ENCODE results near the gene NRCAM. TPM values are rescaled to one million over a fixed set of nuclear protein-coding genes. Genes with fewer than 3 reads are reported as not detected.

NRCAM gene
- total and polyA plus RNA-seq, 2 of the 8 experiments (the other 6 are each of a cell fraction or from before 2014, with no cell fraction given): 2.7 to 3.8 TPM

DNA sequence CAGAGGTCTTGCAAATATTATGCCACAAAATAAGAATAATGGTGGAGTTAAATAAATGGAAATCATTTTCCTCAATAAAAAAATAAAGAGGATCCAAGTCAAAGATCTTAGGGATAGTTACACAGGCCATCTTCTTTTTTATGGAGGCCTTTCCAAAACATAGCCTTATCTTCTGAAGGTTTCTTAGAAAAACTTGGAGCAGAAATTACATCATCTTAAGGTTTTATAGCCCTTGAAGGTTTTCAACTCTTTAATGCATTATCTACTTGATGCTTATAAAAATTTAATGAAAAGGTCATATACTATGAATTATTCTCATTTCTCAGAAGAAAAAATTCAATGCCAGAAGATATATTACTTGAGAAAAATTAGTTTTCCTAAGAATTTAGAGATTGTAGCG is 231.8 kb downstream of the NRCAM start (continued):
- TF ChIP-seq, protein P1, sequence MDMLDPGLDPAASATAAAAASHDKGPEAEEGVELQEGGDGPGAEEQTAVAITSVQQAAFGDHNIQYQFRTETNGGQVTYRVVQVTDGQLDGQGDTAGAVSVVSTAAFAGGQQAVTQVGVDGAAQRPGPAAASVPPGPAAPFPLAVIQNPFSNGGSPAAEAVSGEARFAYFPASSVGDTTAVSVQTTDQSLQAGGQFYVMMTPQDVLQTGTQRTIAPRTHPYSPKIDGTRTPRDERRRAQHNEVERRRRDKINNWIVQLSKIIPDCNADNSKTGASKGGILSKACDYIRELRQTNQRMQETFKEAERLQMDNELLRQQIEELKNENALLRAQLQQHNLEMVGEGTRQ (IDR thresholded peaks at IDR 0.05; ENCODE audit: low read length): no peak
- TF ChIP-seq CREB1 (IDR thresholded peaks at IDR 0.05) (no peak), NANOG (IDR thresholded peaks at IDR 0.05; ENCODE audit: insufficient read depth, low read depth, low read length, poor library complexity, severe bottlenecking) (no peak), CHD1 (IDR thresholded peaks at IDR 0.05; ENCODE audit: low read depth, low read length) (no peak), SRF (IDR thresholded peaks at IDR 0.05; ENCODE audit: low read depth, low read length) (no peak), KDM1A (IDR thresholded peaks at IDR 0.05; ENCODE audit: borderline replicate concordance, low read length) (no peak), BCL11A (IDR thresholded peaks at IDR 0.05; ENCODE audit: low read depth in 2 of 2, low read length in 2 of 2) (no peak), CTBP2 (IDR thresholded peaks at IDR 0.05; ENCODE audit: borderline replicate concordance, insufficient read depth, insufficient read length, low read length) (no peak)
- TF ChIP-seq, protein P2, sequence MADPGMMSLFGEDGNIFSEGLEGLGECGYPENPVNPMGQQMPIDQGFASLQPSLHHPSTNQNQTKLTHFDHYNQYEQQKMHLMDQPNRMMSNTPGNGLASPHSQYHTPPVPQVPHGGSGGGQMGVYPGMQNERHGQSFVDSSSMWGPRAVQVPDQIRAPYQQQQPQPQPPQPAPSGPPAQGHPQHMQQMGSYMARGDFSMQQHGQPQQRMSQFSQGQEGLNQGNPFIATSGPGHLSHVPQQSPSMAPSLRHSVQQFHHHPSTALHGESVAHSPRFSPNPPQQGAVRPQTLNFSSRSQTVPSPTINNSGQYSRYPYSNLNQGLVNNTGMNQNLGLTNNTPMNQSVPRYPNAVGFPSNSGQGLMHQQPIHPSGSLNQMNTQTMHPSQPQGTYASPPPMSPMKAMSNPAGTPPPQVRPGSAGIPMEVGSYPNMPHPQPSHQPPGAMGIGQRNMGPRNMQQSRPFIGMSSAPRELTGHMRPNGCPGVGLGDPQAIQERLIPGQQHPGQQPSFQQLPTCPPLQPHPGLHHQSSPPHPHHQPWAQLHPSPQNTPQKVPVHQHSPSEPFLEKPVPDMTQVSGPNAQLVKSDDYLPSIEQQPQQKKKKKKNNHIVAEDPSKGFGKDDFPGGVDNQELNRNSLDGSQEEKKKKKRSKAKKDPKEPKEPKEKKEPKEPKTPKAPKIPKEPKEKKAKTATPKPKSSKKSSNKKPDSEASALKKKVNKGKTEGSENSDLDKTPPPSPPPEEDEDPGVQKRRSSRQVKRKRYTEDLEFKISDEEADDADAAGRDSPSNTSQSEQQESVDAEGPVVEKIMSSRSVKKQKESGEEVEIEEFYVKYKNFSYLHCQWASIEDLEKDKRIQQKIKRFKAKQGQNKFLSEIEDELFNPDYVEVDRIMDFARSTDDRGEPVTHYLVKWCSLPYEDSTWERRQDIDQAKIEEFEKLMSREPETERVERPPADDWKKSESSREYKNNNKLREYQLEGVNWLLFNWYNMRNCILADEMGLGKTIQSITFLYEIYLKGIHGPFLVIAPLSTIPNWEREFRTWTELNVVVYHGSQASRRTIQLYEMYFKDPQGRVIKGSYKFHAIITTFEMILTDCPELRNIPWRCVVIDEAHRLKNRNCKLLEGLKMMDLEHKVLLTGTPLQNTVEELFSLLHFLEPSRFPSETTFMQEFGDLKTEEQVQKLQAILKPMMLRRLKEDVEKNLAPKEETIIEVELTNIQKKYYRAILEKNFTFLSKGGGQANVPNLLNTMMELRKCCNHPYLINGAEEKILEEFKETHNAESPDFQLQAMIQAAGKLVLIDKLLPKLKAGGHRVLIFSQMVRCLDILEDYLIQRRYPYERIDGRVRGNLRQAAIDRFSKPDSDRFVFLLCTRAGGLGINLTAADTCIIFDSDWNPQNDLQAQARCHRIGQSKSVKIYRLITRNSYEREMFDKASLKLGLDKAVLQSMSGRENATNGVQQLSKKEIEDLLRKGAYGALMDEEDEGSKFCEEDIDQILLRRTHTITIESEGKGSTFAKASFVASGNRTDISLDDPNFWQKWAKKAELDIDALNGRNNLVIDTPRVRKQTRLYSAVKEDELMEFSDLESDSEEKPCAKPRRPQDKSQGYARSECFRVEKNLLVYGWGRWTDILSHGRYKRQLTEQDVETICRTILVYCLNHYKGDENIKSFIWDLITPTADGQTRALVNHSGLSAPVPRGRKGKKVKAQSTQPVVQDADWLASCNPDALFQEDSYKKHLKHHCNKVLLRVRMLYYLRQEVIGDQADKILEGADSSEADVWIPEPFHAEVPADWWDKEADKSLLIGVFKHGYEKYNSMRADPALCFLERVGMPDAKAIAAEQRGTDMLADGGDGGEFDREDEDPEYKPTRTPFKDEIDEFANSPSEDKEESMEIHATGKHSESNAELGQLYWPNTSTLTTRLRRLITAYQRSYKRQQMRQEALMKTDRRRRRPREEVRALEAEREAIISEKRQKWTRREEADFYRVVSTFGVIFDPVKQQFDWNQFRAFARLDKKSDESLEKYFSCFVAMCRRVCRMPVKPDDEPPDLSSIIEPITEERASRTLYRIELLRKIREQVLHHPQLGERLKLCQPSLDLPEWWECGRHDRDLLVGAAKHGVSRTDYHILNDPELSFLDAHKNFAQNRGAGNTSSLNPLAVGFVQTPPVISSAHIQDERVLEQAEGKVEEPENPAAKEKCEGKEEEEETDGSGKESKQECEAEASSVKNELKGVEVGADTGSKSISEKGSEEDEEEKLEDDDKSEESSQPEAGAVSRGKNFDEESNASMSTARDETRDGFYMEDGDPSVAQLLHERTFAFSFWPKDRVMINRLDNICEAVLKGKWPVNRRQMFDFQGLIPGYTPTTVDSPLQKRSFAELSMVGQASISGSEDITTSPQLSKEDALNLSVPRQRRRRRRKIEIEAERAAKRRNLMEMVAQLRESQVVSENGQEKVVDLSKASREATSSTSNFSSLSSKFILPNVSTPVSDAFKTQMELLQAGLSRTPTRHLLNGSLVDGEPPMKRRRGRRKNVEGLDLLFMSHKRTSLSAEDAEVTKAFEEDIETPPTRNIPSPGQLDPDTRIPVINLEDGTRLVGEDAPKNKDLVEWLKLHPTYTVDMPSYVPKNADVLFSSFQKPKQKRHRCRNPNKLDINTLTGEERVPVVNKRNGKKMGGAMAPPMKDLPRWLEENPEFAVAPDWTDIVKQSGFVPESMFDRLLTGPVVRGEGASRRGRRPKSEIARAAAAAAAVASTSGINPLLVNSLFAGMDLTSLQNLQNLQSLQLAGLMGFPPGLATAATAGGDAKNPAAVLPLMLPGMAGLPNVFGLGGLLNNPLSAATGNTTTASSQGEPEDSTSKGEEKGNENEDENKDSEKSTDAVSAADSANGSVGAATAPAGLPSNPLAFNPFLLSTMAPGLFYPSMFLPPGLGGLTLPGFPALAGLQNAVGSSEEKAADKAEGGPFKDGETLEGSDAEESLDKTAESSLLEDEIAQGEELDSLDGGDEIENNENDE (IDR thresholded peaks at IDR 0.05; ENCODE audit: insufficient replicate concordance, low read length): no peak

Measured in H1 (cell line).